ENCODE results near the gene GREB1L. TPM values are rescaled to one million over a fixed set of nuclear protein-coding genes. Genes with fewer than 3 reads are reported as not detected.

The GREB1L gene
- total and polyA plus RNA-seq, 10 of the 15 experiments (the other 5 are each of a cell fraction or from before 2014, with no cell fraction given), result under 0.01 to 0.11 (median 0.03) TPM; not detected in 1

DNA sequence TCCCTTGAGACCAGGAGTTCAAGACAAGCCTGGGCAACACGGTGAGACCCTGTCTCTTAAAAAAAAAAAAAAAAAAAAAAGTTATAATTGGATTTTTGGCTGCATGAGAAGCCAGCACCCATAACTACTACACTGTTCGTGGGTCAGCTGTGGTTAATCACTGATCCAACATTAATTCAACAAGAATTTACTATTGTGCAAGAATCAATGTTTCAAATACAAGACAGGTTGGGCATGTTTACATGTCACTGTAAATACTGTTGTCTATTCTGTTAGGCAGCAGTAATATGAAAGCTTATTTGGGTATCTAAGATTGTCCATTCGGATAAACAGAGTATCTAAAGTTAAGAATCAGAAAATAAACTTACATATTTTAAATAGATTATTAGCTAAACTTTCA, 296.2 kb downstream of the GREB1L start:
- H3K4me2 ChIP-seq (ENCODE audit: control insufficient read depth, insufficient read depth), result no peak overlapping the region
- peaks cover 1 to 10% of the 10 kb centered on the region in 2 experiments; a peak in 2 of 4 replicates for H3K36me3 ChIP-seq (ENCODE audit: control insufficient read depth in 2 of 2, insufficient read depth in 2 of 2, low read length in 1 of 2)
- ChIA-PET POLR2A (no interaction called here), CTCF (interaction anchor here (1.5 kb wide), 1 partner anchor 59 kb away, joined by 4 read pairs; no protein-coding TSS in a partner anchor), SMC1A (ENCODE audit: uncharacterized antibody, unreplicated experiment) (no interaction called here), RAD21 (ENCODE audit: unreplicated experiment) (no interaction called here)
- H3K9ac ChIP-seq (ENCODE audit: control insufficient read depth, insufficient read depth, low read length), result no peak overlapping the region
- H3K79me2 ChIP-seq (ENCODE audit: control insufficient read depth, insufficient read depth, low read length), result no peaks in the 10 kb centered on the region
- no peak for TF ChIP-seq EP300 (IDR thresholded peaks at IDR 0.05; ENCODE audit: borderline replicate concordance in 1 of 2, control insufficient read depth in 1 of 2, low read depth in 2 of 2, low read length in 2 of 2)
- no peak for TF ChIP-seq ATF3 (IDR thresholded peaks at IDR 0.05; ENCODE audit: borderline replicate concordance, extremely low read depth, low read depth, low read length)
- no peak for TF ChIP-seq ZNF207 (IDR thresholded peaks at IDR 0.05; ENCODE audit: borderline replicate concordance)
- TF ChIP-seq IKZF1 (conservative IDR thresholded peaks at IDR 0.05), result no peak
- TF ChIP-seq ZNF592 (IDR thresholded peaks at IDR 0.05), result no peak
- TF ChIP-seq HCFC1 (IDR thresholded peaks at IDR 0.05; ENCODE audit: low read length), result no peak
- no TSS peak for BruUV-seq (replicated peaks)
- intact Hi-C loops (cut with micrococcal nuclease; ENCODE audit: unreplicated experiment), result loop anchor here (10.0 kb wide), 1 partner anchor 53 kb away; no protein-coding TSS in a partner anchor
- no peaks in the 10 kb centered on the region for H4K20me1 ChIP-seq (ENCODE audit: control insufficient read depth, insufficient read depth)
- DNase-seq (ENCODE audit: low read depth, low spot score) (no peak), FAIRE-seq (no peak), ATAC-seq (no peak)
- H2AFZ ChIP-seq (ENCODE audit: control insufficient read depth, low read depth, low read length), result no peak overlapping the region
- no peak overlapping the region for H3K27ac ChIP-seq (ENCODE audit: control insufficient read depth, insufficient read depth)
- no peaks in the 10 kb centered on the region for H3K27me3 ChIP-seq (replicated peaks in 1 of 2; ENCODE audit: control insufficient read depth in 2 of 2, insufficient read depth in 2 of 2, low read length in 1 of 2)
- no peaks in the 10 kb centered on the region for H3K9me3 ChIP-seq (replicated peaks; ENCODE audit: control insufficient read depth, insufficient read depth, low read length)
- no peaks in the 10 kb centered on the region for H3K4me1 ChIP-seq (ENCODE audit: control insufficient read depth, insufficient read depth, low read length)
- H3K4me3 ChIP-seq, result no peak overlapping the region
- WGBS (ENCODE audit: insufficient coverage, insufficient replicate concordance, low lambda C conversion rate, missing lambda C conversion rate), result 100% methylated on average over 2 of the region's 3 CpGs
- in situ Hi-C loops (cut with MboI), result no loop called here

All from GM12878 (cell line).